NB4 (cell line): ENCODE measurements around the gene ACMSD.

Experiments used
- POLR2A ChIP-seq: IDR thresholded peaks from 2 replicates; pipeline ENCODE4 v1.6.1; 2011; ENCODE audit warnings: mild to moderate bottlenecking; ENCODE audit not compliant: insufficient read length; ENCODE audit errors: extremely low read depth
- TF ChIP-seq, protein P1 (sequence below): IDR thresholded peaks from one replicate; pipeline ENCODE4 v1.5.1; 2012; ENCODE audit warnings: low read depth, low read length
- TF ChIP-seq, protein P2 (sequence below): IDR thresholded peaks from 2 replicates; pipeline ENCODE4 v1.6.1; 2011; ENCODE audit warnings: low read depth, low read length

DNA sequence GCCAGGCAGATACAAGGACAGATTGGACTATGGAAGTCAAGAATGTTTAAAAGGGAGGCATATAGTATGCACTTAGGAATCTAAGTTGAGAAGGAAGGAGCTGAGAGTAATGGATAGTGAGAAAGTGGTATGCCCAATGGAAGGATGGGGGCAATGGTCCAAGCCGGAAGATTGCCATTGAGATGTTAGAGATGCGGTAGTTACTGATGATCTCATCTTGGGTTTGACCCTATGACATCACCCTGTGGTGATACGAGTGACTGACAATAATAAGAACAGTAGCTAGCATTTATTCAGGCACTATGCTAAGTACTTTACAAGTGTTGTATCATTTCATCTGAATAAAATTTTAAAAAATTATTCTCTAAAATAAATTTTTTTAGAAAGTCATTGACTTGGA is 38.5 kb upstream of the ACMSD start:
- TF ChIP-seq, protein P1, sequence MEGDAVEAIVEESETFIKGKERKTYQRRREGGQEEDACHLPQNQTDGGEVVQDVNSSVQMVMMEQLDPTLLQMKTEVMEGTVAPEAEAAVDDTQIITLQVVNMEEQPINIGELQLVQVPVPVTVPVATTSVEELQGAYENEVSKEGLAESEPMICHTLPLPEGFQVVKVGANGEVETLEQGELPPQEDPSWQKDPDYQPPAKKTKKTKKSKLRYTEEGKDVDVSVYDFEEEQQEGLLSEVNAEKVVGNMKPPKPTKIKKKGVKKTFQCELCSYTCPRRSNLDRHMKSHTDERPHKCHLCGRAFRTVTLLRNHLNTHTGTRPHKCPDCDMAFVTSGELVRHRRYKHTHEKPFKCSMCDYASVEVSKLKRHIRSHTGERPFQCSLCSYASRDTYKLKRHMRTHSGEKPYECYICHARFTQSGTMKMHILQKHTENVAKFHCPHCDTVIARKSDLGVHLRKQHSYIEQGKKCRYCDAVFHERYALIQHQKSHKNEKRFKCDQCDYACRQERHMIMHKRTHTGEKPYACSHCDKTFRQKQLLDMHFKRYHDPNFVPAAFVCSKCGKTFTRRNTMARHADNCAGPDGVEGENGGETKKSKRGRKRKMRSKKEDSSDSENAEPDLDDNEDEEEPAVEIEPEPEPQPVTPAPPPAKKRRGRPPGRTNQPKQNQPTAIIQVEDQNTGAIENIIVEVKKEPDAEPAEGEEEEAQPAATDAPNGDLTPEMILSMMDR = no peak
- TF ChIP-seq, protein P2, sequence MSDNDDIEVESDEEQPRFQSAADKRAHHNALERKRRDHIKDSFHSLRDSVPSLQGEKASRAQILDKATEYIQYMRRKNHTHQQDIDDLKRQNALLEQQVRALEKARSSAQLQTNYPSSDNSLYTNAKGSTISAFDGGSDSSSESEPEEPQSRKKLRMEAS = no peak
- no peak for TF ChIP-seq POLR2A
